Pancreas (tissue), 10 donors: ENCODE data around the gene EGF. TPM values are rescaled to one million over a fixed set of nuclear protein-coding genes. Genes with fewer than 3 reads are reported as not detected.

Experiments
- ATAC-seq, 4 donors: fragments of 200-7000 bp; cut with Tn5 transposase; one replicate each; pipeline versions ENCODE4 v1.8.0 to v1.9.1; 2020; ENCODE audit warnings: mild to moderate bottlenecking in 4 of 4, moderate library complexity in 4 of 4
- DNase-seq, 6 donors: peaks; one replicate each; pipeline ENCODE4 v3.0.0-alpha.2; 2020
- FAIRE-seq: peaks from 2 replicates; lab custom pipeline; 2012; peaks lifted over from hg19 to GRCh38; lab: Jason Lieb, UNC
- H3K27ac ChIP-seq, 4 donors: fragments of 200-600 bp; sonication (generic); 1 replicate in 3 of 4; 2 replicates in 1 of 4; pipeline versions ENCODE4 v1.5.0 to v1.8.0; 2020
- H3K27me3 ChIP-seq, 4 donors: fragments of 200-600 bp; one replicate each; pipeline ENCODE4 v1.8.0; 2021
- H3K36me3 ChIP-seq, 3 donors: fragments of 200-600 bp; sonication (generic) in 1 of 3; one replicate each; pipeline versions ENCODE4 v1.5.0 to v1.8.0; 2020 to 2021
- H3K4me1 ChIP-seq, 3 donors: fragments of 200-600 bp; one replicate each; pipeline ENCODE4 v1.8.0; 2021
- H3K4me3 ChIP-seq, 4 donors: fragments of 200-600 bp; sonication (generic) in 2 of 4; one replicate each; pipeline versions ENCODE4 v1.5.0 to v1.8.0; 2020 to 2021
- H3K9me3 ChIP-seq, 4 donors: fragments of 200-600 bp; one replicate each; pipeline ENCODE4 v1.8.0; 2021
- CTCF ChIP-seq, 4 donors: fragments of 200-600 bp; sonication (generic) in 3 of 4; IDR thresholded peaks; one replicate each; pipeline versions ENCODE4 v1.5.0 to v1.8.0; 2021; ENCODE audit warnings: antibody characterized with exemption in 4 of 4
- WGBS, 2 donors: extraction: QIAGEN DNeasy Blood & Tissue Kit; methylation state at CpG; one replicate each; pipeline ENCODE4 v1.1.7; 2013; 5-methylcytosine and 5-hydroxymethylcytosine counted together
- intact Hi-C, 3 donors: fragments of 100-400 bp; cut with DNase I; formaldehyde crosslinking; loops; one replicate each; pipeline versions ENCODE4 v1.11.1 to v1.14.2; 2022
- polyA plus RNA-seq, 2 donors: library from polyadenylated mRNA; stranded (reverse); fragments of 200-250 nt; gene quantifications; one replicate each; pipeline ENCODE4 v1.2.3, GENCODE V29; 2013
- total RNA-seq, 6 donors: library from RNA; stranded (reverse); fragmentation: NEBNext Ultra II Directional in 4 of 6; extraction: Animal tissue kit (Norgen Biotek cat#: 25700) in 4 of 6; gene quantifications; one replicate each; pipeline versions ENCODE4 v1.2.1 to v1.2.4, GENCODE V29; 2021 to 2023
- donor health status: healthy with polysubstance abuse.
- donor health status: DM: no; HTN: no; CAD: no; lungs with moderate emphysema.
- donor health status: DM: no; HTN: no; CAD: no.
- donor health status: control.
- donor health status: control.
- donor health status: Bipolar disorder and iron deficiency.
- donor health status: DM: yes; HTN: yes; CAD: no.
- donor health status: DM: no; HTN: no; CAD: no.
- donor health status: DM: no; HTN: no; CAD: no.
- donor health status: DM: yes; HTN: yes; CAD: no.

Gene EGF
- total and polyA plus RNA-seq, 8 donors: 12.8 to 67.2 (median 23.1) TPM

GRCh38 chr4:109921384-109921808 is 8.7 kb downstream of the EGF start:
- H3K4me3 ChIP-seq: no peak overlapping the region
- intact Hi-C loops: no loop called here
- FAIRE-seq: no peak
- H3K27ac ChIP-seq: peak overlapping the region in 1 of 4 donors; percentile 42
- H3K4me1 ChIP-seq: peaks cover 11 to 28% (median 17%) of the 10 kb centered on the region in 3 donors
- WGBS, 2 donors: 27 to 29% methylated on average over 1 of the region's 1 CpG
- no peaks in the 10 kb centered on the region for H3K36me3 ChIP-seq
- ATAC-seq: peak; percentile 35 to 72 (median 52)
- no peaks in the 10 kb centered on the region for H3K9me3 ChIP-seq
- no peak for DNase-seq
- H3K27me3 ChIP-seq: no peaks in the 10 kb centered on the region
- no peak for TF ChIP-seq CTCF (IDR thresholded peaks at IDR 0.05)

- Histone ChIP-seq H3K27me3 (no peaks in the 10 kb centered on the region), H3K4me3 (no peak overlapping the region), H3K36me3 (no peaks in the 10 kb centered on the region), H3K9me3 (no peaks in the 10 kb centered on the region), H3K27ac (peak overlapping the region in 1 of 4 donors; percentile 16), H3K4me1 (peaks cover 10 to 32% (median 25%) of the 10 kb centered on the region in 3 donors)
- 30 to 42% methylated on average over 2 of the region's 2 CpGs for WGBS, 2 donors
- intact Hi-C loops: no loop called here
- ATAC-seq (peak; percentile 29 to 81 (median 40)), DNase-seq (no peak), FAIRE-seq (no peak)
- no peak for TF ChIP-seq CTCF (IDR thresholded peaks at IDR 0.05)
These were observed 12.7 kb downstream of the EGF start for GRCh38 chr4:109925396-109925795.

GRCh38 chr4:109928327-109929045 is 15.8 kb downstream of the EGF start:
- H3K27me3 ChIP-seq: no peaks in the 10 kb centered on the region
- H3K9me3 ChIP-seq: no peaks in the 10 kb centered on the region
- DNase-seq: no peak
- H3K4me1 ChIP-seq: peaks cover 14 to 38% (median 32%) of the 10 kb centered on the region in 3 donors
- peak overlapping the region in 3 of 4 donors; percentile 16 to 75 (median 66) for H3K27ac ChIP-seq
- 54 to 57% methylated on average over 4 of the region's 4 CpGs for WGBS, 2 donors
- H3K4me3 ChIP-seq: no peak overlapping the region
- H3K36me3 ChIP-seq: no peaks in the 10 kb centered on the region
- no peak for FAIRE-seq
- ATAC-seq: no peak
- TF ChIP-seq CTCF (IDR thresholded peaks at IDR 0.05): no peak
- intact Hi-C loops: no loop called here

- H3K4me1 ChIP-seq: peaks cover 9 to 28% (median 26%) of the 10 kb centered on the region in 3 donors
- intact Hi-C loops: no loop called here
- FAIRE-seq: no peak
These were observed 17.8 kb downstream of the EGF start for GRCh38 chr4:109930464-109930863.

More at GRCh38 chr4:109930464-109930863, 17.8 kb downstream of the EGF start:
- Histone ChIP-seq H3K27me3 (no peaks in the 10 kb centered on the region), H3K9me3 (no peaks in the 10 kb centered on the region), H3K4me3 (no peak overlapping the region), H3K36me3 (no peaks in the 10 kb centered on the region), H3K27ac (peak overlapping the region; percentile 20 to 75 (median 56))
- peak; percentile 26 to 49 (median 44) for ATAC-seq
- no peak for DNase-seq
- TF ChIP-seq CTCF (IDR thresholded peaks at IDR 0.05): no peak
